SK-N-SH (cell line): ENCODE measurements around the gene LAMP2. TPM values are rescaled to one million over a fixed set of nuclear protein-coding genes. Genes with fewer than 3 reads are reported as not detected.

Source experiments
- CTCF ChIA-PET: fragments of 300-600, 350-600 bp; formaldehyde crosslinking; extraction: SDS; loops from one replicate; lab custom pipeline; 2021; lab: Yijun Ruan, JAX
- POLR2A ChIA-PET: fragments of 350-600 bp; sonication (Branson Sonifier 250); formaldehyde crosslinking; extraction: SDS; loops from one replicate; lab custom pipeline; 2020; ENCODE audit warnings: antibody characterized with exemption, inconsistent platforms; lab: Yijun Ruan, JAX
- DNase-seq: peaks from one replicate; pipeline ENCODE4 v3.0.0; 2012
- H2AFZ ChIP-seq: fragments of 200-600 bp; sonication (generic); 2 replicates; pipeline ENCODE4 v1.8.1; 2016; ENCODE audit warnings: antibody characterized with exemption, mild to moderate bottlenecking, low read depth
- H3F3A ChIP-seq: fragments of 200-600 bp; sonication (generic); replicated peaks from 2 replicates; pipeline ENCODE3; 2016; ENCODE audit warnings: antibody characterized with exemption, mild to moderate bottlenecking; ENCODE audit not compliant: insufficient read depth
- H3K27ac ChIP-seq, 2 experiments: fragments of 200-500 bp in 1 of 2; fragments of 200-600 bp in 1 of 2; sonication (Bioruptor generic) in 1 of 2; sonication (generic), shearing (Covaris generic) in 1 of 2; 2 replicates each; pipeline versions ENCODE4 v1.5.1 to v1.6.1; 2014 to 2016; ENCODE audit warnings: low read depth in 2 of 2, inconsistent platforms in 1 of 2, low read length in 1 of 2, mild to moderate bottlenecking in 1 of 2, mixed read lengths in 1 of 2
- H3K27me3 ChIP-seq: fragments of 200-600 bp; sonication (generic), shearing (Covaris generic); 2 replicates; pipeline ENCODE4 v1.6.1; 2016; ENCODE audit warnings: mixed run types; ENCODE audit not compliant: insufficient read depth
- H3K36me3 ChIP-seq, 2 experiments: fragments of 200-500 bp in 1 of 2; fragments of 200-600 bp in 1 of 2; sonication (Bioruptor generic) in 1 of 2; sonication (generic) in 1 of 2; replicated peaks in 1 of 2; 2 replicates each; pipeline versions ENCODE3 to v1.5.1; 2014 to 2016; ENCODE audit warnings: low read length in 1 of 2, mild to moderate bottlenecking in 1 of 2; ENCODE audit not compliant: insufficient read depth in 2 of 2, control insufficient read depth in 1 of 2
- H3K4me1 ChIP-seq, 2 experiments: fragments of 200-500 bp in 1 of 2; fragments of 200-600 bp in 1 of 2; sonication (Bioruptor generic) in 1 of 2; sonication (generic), shearing (Covaris generic) in 1 of 2; 2 replicates each; pipeline versions ENCODE4 v1.5.1 to v1.6.1; 2014 to 2016; ENCODE audit warnings: low read depth in 1 of 2, low read length in 1 of 2, mixed run types in 1 of 2; ENCODE audit not compliant: insufficient read depth in 2 of 2, control insufficient read depth in 1 of 2
- H3K4me2 ChIP-seq: fragments of 200-600 bp; sonication (generic), shearing (Covaris generic); 2 replicates; pipeline ENCODE4 v1.6.1; 2017; ENCODE audit warnings: mixed run types
- H3K4me3 ChIP-seq, 2 experiments: fragments of 200-500 bp in 1 of 2; fragments of 200-600 bp in 1 of 2; sonication (Bioruptor generic) in 1 of 2; sonication (generic), shearing (Covaris generic) in 1 of 2; 2 replicates each; pipeline versions ENCODE4 v1.5.1 to v1.8.1; 2014 to 2016; ENCODE audit warnings: low read depth in 2 of 2, inconsistent platforms in 1 of 2, low read length in 1 of 2, mild to moderate bottlenecking in 1 of 2, mixed read lengths in 1 of 2, moderate library complexity in 1 of 2
- H3K79me2 ChIP-seq: fragments of 200-600 bp; sonication (generic); 2 replicates; pipeline ENCODE4 v1.8.1; 2017; ENCODE audit warnings: mild to moderate bottlenecking; ENCODE audit not compliant: insufficient read depth
- H3K9ac ChIP-seq: fragments of 200-600 bp; sonication (generic); 2 replicates; pipeline ENCODE4 v1.6.1; 2017; ENCODE audit warnings: mixed run types
- H3K9me2 ChIP-seq: fragments of 200-600 bp; sonication (generic); 2 replicates; pipeline ENCODE4 v1.6.1; 2017; ENCODE audit warnings: mixed run types
- H3K9me3 ChIP-seq: fragments of 200-600 bp; sonication (generic); 2 replicates; pipeline ENCODE4 v1.6.1; 2017; ENCODE audit warnings: mixed run types, mild to moderate bottlenecking, moderate library complexity
- H4K20me1 ChIP-seq: fragments of 200-600 bp; sonication (generic); 2 replicates; pipeline ENCODE4 v1.6.1; 2017; ENCODE audit warnings: mild to moderate bottlenecking, mixed run types; ENCODE audit not compliant: insufficient read depth
- EP300 ChIP-seq, 2 experiments: IDR thresholded peaks; 2 replicates each; pipeline versions ENCODE4 v1.4.0 to v1.6.1; 2012; ENCODE audit warnings: borderline replicate concordance in 1 of 2, low read depth in 1 of 2, low read length in 1 of 2
- EZH2phosphoT487 ChIP-seq: fragments of 200-600 bp; sonication (generic); IDR thresholded peaks from 2 replicates; pipeline ENCODE4 v1.6.1; 2017; ENCODE audit warnings: low read depth, mixed run types, mild to moderate bottlenecking, antibody characterized with exemption, moderate library complexity, borderline replicate concordance
- FOSL2 ChIP-seq: IDR thresholded peaks from 2 replicates; pipeline ENCODE4 v1.4.0; 2012; ENCODE audit warnings: low read depth, mild to moderate bottlenecking, moderate library complexity, borderline replicate concordance
- GABPA ChIP-seq: IDR thresholded peaks from 2 replicates; pipeline ENCODE4 v1.4.0; 2012; ENCODE audit warnings: low read depth, mild to moderate bottlenecking
- GATA2 ChIP-seq: sonication (generic); formaldehyde crosslinking; IDR thresholded peaks from 2 replicates; pipeline ENCODE4 v1.5.0; 2020; ENCODE audit warnings: mild to moderate bottlenecking, missing genetic modification reagents
- IRF3 ChIP-seq: fragments of 150-350 bp; IDR thresholded peaks from 2 replicates; pipeline ENCODE4 v1.6.1; 2016; ENCODE audit warnings: mild to moderate bottlenecking, low read depth, low read length
- JUND ChIP-seq: IDR thresholded peaks from 2 replicates; pipeline ENCODE4 v1.4.0; 2012
- MXI1 ChIP-seq: IDR thresholded peaks from 2 replicates; pipeline ENCODE4 v1.6.1; 2012; ENCODE audit warnings: mild to moderate bottlenecking, low read depth, low read length, improper control_type of control experiment
- NFIC ChIP-seq: IDR thresholded peaks from 2 replicates; pipeline ENCODE4 v1.4.0; 2012; ENCODE audit warnings: borderline replicate concordance
- NRF1 ChIP-seq: IDR thresholded peaks from 2 replicates; pipeline ENCODE4 v1.6.1; 2012; ENCODE audit warnings: low read depth, mild to moderate bottlenecking, low read length
- PBX3 ChIP-seq: IDR thresholded peaks from 2 replicates; pipeline ENCODE4; 2012
- POLR2AphosphoS5 ChIP-seq: IDR thresholded peaks from 2 replicates; pipeline ENCODE4 v1.6.1; 2012; ENCODE audit warnings: low read depth, low read length
- TEAD4 ChIP-seq: IDR thresholded peaks from 2 replicates; pipeline ENCODE4 v1.4.0; 2012; ENCODE audit warnings: mild to moderate bottlenecking, borderline replicate concordance; ENCODE audit not compliant: insufficient read depth
- USF1 ChIP-seq: IDR thresholded peaks from 2 replicates; pipeline ENCODE4 v1.4.0; 2012; ENCODE audit warnings: low read depth, borderline replicate concordance
- WGBS: methylation state at CpG from one replicate; pipeline ENCODE4 v1.1.6; 2017; ENCODE audit warnings: low lambda C conversion rate; 5-methylcytosine and 5-hydroxymethylcytosine counted together
- polyA plus RNA-seq, 3 experiments: library from polyadenylated mRNA; depleted of rRNA; stranded (reverse); fragments of >200 nt; gene quantifications; 2 replicates each; pipeline ENCODE4 v1.2.3, GENCODE V29; 2012
- TF ChIP-seq, protein P1 (sequence below): IDR thresholded peaks from 2 replicates; pipeline ENCODE4 v1.4.0; 2012; ENCODE audit warnings: low read depth, borderline replicate concordance
- TF ChIP-seq, protein P2 (sequence below): IDR thresholded peaks from 2 replicates; pipeline ENCODE4 v1.6.1; 2012; ENCODE audit warnings: mild to moderate bottlenecking, low read depth, low read length, moderate library complexity

The LAMP2 gene
- polyA plus RNA-seq, 1 of the 3 experiments (the other 2 are of a cell fraction), result 108 TPM

DNA sequence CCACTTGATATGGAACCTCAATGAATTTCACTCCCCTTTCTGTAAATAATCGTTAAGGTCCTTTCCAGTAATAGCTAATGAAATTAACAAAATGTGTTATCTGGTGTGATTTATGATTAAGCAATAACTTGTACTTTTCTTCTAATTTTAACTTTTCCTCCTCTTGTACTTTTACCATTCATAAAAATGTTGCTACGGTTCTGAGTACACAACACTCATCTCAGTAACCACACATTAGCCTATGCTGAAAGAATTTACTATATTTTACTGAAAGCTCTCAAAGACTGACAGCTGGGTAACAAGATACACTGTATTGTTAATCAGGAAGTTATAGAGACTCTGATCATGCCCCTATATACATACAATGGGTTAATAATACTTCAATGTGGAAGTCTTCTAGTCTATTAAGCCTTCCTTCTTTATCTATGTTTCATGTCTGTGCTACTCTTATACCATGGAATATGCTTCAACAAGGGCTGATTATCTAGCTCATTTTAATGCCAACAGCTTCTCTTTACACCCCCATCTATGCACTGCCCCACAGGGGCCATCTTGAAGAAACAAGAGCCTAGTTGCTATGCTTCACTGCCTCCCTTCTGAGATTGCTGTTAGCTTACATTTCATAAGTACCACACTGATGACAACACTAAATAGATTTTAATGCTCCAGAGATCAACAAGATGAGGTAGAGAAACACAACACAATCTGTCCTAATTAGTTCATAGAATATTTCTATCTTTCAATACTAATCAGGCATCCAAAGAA, 39.1 kb downstream of the LAMP2 start:
- 51% methylated on average over 2 of the region's 2 CpGs for WGBS
- CTCF ChIA-PET, result no interaction called here

More for the DNA sequence above, 39.1 kb downstream of the LAMP2 start:
- DNase-seq, result no peak
- no peak overlapping the region for H3K4me3 ChIP-seq
- no peaks in the 10 kb centered on the region for H3K9me3 ChIP-seq
- no peaks in the 10 kb centered on the region for H3K79me2 ChIP-seq
- H3K9me2 ChIP-seq, result no peaks in the 10 kb centered on the region
- H3K27me3 ChIP-seq, result no peaks in the 10 kb centered on the region
- no peaks in the 10 kb centered on the region for H3F3A ChIP-seq
- H4K20me1 ChIP-seq, result no peaks in the 10 kb centered on the region
- H3K27ac ChIP-seq, result no peak overlapping the region
- POLR2A ChIA-PET, result no interaction called here
- TF ChIP-seq IRF3 (no peak), JUND (no peak), TEAD4 (no peak), MXI1 (no peak), POLR2AphosphoS5 (no peak), NRF1 (no peak), EP300 (IDR thresholded peaks at IDR 0.05; ENCODE audit: borderline replicate concordance in 1 of 2, low read depth in 1 of 2, low read length in 1 of 2) (no peak), USF1 (no peak), NFIC (no peak), PBX3 (no peak), GABPA (no peak), EZH2phosphoT487 (no peak), FOSL2 (no peak), GATA2 (CRISPR knock-in tag) (no peak)
- TF ChIP-seq, protein P1, sequence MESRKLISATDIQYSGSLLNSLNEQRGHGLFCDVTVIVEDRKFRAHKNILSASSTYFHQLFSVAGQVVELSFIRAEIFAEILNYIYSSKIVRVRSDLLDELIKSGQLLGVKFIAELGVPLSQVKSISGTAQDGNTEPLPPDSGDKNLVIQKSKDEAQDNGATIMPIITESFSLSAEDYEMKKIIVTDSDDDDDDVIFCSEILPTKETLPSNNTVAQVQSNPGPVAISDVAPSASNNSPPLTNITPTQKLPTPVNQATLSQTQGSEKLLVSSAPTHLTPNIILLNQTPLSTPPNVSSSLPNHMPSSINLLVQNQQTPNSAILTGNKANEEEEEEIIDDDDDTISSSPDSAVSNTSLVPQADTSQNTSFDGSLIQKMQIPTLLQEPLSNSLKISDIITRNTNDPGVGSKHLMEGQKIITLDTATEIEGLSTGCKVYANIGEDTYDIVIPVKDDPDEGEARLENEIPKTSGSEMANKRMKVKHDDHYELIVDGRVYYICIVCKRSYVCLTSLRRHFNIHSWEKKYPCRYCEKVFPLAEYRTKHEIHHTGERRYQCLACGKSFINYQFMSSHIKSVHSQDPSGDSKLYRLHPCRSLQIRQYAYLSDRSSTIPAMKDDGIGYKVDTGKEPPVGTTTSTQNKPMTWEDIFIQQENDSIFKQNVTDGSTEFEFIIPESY, result no peak
- TF ChIP-seq, protein P2, sequence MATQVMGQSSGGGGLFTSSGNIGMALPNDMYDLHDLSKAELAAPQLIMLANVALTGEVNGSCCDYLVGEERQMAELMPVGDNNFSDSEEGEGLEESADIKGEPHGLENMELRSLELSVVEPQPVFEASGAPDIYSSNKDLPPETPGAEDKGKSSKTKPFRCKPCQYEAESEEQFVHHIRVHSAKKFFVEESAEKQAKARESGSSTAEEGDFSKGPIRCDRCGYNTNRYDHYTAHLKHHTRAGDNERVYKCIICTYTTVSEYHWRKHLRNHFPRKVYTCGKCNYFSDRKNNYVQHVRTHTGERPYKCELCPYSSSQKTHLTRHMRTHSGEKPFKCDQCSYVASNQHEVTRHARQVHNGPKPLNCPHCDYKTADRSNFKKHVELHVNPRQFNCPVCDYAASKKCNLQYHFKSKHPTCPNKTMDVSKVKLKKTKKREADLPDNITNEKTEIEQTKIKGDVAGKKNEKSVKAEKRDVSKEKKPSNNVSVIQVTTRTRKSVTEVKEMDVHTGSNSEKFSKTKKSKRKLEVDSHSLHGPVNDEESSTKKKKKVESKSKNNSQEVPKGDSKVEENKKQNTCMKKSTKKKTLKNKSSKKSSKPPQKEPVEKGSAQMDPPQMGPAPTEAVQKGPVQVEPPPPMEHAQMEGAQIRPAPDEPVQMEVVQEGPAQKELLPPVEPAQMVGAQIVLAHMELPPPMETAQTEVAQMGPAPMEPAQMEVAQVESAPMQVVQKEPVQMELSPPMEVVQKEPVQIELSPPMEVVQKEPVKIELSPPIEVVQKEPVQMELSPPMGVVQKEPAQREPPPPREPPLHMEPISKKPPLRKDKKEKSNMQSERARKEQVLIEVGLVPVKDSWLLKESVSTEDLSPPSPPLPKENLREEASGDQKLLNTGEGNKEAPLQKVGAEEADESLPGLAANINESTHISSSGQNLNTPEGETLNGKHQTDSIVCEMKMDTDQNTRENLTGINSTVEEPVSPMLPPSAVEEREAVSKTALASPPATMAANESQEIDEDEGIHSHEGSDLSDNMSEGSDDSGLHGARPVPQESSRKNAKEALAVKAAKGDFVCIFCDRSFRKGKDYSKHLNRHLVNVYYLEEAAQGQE, result no peak
- H2AFZ ChIP-seq, result no peak overlapping the region
- no peak overlapping the region for H3K4me2 ChIP-seq
- peaks cover 0 to 19% of the 10 kb centered on the region in 2 experiments for H3K36me3 ChIP-seq
- H3K4me1 ChIP-seq, result peaks cover 0 to 18% of the 10 kb centered on the region in 2 experiments; a peak in 3 of 4 replicates
- H3K9ac ChIP-seq, result no peak overlapping the region
